NCI-H2081 (cell line): Measurements from ENCODE around the gene LAYN.
A peak's percentile ranks its signal among the peaks of the same experiment; 100 is the strongest.

ENCODE experiments used
- DNase-seq, 2 experiments: peaks; one replicate each; lab custom pipeline; 2025; lab: John Stamatoyannopoulos, UW

LAYN gene

DNA sequence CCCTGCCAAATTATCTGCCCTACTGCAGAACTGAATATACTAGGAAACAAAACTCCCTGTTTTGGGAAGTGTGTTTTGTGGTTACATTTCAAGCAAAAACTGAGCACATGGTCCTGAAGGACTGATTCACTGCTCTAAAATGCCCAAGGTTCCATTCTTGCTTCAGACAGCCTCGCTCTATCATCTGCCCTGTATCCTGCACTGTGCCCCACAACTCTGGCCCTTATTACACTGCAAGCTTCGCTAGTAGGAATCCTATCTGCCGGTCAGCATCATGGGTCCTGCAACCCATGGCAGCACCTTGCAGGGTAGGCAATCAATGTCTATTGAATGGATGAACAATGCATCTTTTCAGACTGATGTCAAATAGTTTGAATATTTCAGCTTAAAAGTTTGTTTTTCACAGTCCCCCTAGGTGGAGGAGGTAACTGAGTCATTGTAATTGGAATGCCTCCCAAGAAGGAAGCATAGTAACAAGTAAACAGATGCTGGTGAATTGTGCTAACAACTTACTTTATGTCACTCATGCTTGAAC lies 21.3 kb downstream of the LAYN start:
- no peak for DNase-seq

DNA sequence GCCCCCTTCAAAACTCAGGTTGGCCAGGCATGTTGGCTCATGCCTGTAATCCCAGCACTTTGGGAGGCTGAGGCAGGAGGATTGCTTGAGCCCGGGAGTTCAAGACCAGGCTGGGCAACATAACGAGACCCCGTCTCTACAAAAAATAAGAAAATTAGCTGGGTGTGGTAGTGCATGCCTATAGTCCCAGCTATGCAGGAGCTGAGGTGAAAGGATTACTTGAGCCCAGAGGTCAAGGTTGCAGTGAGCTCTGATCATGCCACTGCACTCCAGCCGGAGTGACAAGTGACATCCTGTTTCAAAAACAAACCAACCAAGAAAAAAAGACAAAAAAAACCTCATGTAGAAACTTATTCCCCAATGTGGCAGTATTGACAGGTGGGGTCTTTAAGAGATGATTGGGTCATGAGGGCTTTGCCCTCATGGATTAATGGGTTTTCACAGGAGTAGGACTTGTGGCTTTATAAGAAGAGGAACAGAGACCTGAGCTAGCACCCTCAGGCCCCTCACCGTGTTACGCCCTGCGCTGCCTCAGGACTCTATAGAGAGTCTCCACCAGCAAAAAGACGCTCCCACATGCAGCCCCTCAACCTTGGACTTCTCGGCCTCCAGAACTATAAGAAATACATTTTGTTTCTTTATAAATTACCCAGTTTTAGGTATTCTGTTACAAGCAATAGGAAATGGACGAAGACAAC lies 22.3 kb downstream of the LAYN start:
- no peak for DNase-seq

DNA sequence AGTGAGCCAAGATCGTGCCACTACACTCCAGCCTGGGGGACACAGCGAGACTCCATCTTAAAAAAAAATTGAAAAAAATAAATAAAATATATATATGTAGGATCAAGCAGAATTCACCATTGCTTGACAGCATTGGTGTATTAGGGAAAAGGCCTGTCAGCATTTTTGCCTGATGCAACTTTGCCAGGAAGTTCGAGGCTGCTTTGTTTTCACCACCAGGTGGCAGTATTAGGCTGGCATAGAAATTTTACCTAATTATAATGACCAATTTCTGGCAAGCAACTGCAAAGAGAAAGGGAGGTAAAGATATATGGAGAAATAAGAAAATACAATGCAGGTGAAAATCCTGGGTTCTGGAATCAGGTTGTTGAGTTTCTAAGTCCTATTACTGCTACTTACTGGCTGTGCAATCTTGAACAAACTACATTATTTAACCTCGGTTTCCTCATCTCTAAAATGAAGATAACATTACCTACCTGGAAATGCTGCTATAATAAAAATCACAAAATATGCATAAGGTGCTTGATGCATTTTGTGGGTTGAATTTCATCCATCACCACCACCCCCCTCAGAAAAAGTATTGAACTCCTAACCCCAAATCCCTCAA lies 24.7 kb downstream of the LAYN start:
- DNase-seq: peak; percentile 66 to 83

DNA sequence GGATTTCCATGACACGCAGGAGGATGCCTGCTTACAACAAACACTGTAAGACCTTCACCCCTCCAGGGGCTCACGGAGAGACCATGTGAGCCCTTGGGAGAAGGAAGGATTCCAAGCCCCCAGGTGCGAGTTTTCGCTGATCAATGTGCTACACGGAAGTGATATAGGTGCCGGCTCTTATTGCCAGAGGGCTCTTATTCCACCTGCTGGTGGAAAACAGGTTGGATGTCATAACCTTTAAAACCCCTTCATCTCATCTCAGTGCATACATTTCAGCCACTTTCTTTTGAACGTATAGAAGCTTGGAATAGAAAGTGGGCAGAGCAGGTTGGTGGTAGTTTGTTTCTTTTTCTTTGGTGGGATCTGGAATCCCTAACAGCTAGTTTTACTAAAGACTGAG lies 25.8 kb downstream of the LAYN start:
- DNase-seq: no peak

DNA sequence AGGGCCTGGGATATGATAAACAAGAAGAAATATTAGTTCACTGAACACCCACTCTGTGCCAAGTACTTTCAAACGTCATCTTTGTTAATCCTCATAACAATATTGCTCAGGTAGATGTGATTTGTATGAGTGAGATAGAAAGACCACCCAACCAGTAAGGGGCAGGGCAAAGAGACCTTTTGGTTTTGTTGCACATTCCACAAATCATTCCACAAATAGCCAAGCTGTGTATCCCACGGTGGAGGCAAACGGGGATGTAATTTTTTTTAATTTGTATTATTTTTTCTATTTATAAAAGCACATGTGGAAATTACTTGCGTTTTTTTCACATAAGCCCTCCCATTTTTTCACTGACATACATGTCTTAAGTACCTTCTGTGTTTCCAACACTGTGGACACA lies 29.0 kb downstream of the LAYN start:
- no peak for DNase-seq

DNA sequence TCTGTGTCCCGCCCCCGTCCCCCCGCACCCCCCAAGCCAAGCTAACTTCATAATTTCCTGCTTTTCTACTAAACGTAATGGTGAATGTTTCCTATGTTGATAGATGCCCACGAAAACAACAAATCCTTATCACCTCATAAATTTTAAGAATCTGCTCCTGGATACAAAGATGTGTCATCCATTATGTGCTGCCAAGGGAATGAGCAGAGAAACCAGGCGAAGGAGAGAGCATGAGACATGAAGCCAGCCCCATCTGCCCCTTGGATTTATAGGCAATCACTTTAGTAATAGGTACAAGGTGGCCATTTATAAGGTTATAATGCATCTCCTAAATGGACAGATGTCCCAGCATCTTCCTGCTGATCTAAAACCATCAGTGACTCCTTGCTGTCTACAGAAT lies 30.3 kb downstream of the LAYN start:
- no peak for DNase-seq

DNA sequence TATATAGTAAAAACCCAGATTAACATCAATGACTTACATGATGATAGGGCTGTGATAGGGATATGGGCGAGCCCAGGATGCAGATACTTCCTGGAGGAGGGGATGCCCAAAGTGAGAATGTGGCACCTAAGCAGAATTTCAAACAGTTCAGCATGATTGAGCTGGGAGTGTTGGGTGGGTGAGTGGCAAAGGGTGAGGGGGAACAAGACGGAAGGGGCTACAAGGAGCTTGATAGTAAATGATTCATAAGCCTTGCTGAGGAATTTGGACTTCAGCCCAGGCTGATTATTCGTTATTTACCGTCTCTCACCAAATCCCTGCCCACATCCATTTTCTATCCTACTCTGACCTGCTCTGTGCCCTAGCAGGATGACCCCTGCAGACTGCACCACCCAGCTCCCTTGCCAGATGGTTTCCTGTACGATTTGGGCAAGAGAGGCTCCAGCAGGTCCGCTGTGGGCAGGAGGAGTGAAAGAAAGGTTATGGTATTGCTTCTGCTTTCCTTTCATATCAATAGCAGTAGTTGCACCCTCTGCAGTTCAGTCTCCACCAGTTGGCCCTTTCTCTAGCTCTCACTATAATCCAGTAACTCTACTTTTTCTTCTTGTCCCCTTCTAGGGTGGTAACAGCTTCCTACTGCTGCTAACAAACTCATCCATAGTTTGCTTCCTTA lies 31.4 kb downstream of the LAYN start:
- DNase-seq: no peak

DNA sequence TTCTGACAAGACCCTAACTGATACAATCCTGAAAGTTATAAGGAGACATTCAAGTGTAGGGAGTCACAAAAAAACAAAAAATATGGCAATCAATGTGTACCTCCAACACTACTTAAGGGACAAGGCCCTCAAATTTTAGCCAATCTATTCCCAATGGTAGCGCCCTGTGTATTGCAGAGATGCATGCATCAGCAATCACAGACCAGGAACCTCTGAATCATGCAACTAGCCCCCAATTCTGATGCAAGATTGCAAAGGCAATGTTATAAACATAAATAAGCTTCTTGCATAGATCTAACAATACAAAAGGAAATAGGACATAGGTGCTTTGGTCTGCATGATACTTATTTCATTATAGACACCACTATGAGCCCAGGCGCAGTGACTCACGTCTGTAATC lies 32.1 kb downstream of the LAYN start:
- no peak for DNase-seq

DNA sequence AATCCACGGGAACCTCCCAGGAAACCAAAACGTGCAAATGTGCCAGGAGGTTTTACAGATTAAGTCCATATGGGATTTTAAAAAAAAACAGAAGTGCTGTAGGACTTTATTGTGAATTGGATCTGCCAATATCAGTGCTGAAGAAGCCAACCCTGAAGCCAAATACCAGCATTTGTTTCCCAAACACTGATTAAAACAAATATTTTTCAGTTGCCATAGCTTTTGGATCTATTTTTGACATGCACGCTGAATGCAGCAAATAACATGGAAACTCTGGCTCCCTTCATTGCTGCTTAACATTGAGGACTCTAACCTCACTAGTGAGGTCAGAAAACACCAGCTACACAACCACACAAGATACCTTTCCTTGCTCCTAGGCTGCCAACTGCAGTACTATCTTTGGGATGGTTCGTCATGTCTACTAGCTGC lies 33.3 kb downstream of the LAYN start:
- DNase-seq: peak in 1 of 2 experiments; percentile 32

DNA sequence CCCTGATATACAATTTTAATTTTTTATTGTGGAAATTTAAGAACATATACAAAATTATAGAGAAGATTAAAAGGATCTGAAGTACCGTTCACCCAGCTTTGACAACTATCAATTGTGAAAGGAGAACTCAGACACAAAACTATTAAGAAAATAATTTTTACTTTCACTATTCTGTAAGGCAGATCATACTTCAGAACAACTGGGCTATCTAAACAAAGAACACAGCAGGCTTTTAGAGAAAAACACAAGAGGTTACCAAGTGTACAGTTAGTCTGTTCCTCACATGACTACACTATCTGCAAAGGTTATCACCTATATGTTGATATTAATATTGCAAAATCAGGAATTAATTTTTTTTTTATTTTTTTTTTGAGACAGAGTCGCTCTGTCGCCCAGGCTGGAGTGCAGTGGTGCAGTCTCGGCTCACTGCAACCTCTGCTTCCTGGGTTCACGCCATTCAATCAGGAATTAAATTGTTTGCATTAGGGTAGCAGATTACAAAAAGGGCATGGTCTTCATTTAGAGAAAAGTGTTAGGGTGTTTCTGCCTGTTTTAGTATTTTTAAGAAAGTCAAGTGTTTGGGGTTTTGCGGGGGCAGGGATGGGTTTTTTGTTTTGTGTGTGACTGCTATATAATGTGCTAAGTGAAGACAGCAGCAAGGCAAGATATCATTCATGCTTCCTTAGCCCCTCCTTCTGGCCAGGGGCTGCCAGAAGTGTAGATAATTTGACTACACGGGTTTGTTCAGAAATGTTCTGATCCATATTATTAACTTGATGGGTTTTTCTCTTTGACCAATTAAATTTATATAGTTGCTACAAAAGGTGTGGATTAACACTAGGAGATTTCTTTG lies 34.1 kb downstream of the LAYN start:
- DNase-seq: peak in 1 of 2 experiments; percentile 15

DNA sequence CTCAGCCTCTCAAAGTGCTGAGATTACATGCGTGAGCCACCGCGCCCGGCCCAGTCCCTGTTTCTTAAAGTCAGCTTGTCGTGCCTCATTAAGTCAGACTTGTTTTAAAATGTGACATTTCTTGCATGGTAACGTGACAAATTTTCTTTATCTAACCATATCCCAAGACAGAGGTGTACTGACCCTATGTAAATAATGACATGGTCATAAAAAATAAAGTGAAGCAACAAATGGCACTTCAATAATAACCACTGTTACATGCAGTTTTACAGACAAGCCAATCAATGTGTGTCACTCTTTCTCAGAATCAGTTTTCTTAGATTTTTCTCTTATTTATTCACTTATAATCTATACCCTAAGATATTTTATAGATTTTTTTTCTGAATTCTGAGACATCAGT lies 35.2 kb downstream of the LAYN start:
- DNase-seq: no peak

DNA sequence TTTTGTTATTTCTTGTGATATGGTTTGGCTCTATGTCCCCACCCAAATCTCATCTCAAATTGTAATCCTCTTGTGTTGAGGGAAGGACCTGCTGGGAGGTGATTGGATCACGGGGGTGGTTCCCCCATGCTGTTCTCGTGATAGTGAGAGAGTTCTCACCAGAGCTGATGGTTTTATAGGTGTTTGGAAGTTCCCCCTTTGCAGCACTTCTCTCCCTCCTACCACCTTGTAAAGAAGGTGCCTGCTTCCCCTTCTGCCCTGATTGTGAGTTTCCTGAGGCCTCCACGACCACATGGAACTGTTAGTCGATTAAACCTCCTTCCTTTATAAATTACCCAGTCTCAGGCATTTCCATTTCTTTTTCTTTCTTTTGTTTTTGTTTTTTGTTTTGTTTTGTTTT lies 37.3 kb downstream of the LAYN start:
- DNase-seq: no peak

DNA sequence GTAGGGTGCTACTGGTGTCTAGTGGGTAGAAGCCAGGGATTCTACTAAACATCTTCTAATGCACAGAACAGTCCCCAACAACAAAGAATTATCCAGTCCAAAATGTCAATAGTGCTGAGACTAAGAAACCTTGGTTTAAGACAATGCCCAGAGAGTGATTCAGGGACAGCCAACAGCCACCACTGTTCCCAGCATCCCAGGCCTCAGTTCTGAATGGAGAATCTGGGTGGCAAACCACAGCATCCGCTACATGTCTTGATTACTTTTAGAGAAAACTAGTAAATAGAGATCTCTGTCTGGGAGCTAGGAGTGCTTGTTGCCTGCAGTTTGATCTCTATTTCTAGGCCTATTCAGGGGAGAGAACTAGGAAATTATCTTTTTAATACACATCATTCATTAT lies 40.8 kb downstream of the LAYN start:
- no peak for DNase-seq

DNA sequence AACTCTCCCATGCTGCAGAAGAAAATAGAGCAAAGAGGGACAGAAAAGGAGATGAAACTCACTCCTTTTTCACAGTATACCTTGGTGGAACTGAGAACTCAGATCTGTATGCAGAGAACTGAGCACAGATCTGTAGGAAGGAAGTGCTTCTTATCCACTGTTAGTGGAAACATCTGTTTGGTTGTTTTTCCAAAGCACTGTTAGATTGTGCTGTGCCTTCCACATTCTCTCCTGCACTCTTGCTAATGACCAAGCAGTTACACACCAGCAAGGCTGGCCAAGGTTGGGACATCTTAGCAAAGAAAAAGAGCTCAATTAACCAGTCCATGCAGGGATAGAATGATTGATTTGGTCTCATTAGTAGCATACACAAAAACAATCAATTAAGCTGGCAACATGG lies 41.6 kb downstream of the LAYN start:
- DNase-seq: no peak

DNA sequence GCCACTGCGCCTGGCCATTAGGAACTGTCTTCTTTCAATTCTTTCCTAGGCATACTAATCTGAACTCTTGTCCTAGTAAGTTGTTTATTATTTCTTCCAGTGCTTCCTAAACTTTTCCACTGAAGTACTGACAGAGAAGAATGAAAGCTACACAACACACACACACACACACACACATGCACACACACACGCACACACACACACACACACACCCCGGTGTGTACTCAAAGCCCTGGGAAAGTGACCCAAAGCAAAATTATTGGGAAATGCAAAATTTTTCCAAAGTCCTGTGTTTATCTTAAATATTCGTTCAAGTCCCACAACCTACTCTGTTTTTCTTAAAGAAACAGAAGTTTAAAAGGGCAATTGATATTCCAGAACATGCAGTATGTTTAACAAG lies 42.4 kb downstream of the LAYN start:
- DNase-seq: no peak

DNA sequence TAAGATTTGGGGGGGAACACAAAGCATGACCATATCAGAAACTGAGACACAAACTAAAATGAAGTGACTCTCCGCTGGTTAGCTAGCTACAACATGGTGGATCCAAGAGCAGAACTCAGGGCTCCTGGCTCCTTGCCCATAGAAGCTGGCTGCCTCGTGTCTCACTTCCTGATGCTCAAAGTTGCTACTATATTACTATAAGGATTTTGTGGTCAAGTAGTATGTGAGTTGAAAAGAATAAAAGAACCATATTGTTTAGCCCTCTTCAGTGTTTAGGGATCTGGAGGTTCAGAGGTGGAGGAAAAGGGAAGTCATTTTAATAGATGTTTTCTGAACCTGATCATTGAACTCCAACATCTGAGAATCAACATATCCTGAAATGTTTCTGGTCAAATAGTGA lies 44.9 kb downstream of the LAYN start:
- no peak for DNase-seq

DNA sequence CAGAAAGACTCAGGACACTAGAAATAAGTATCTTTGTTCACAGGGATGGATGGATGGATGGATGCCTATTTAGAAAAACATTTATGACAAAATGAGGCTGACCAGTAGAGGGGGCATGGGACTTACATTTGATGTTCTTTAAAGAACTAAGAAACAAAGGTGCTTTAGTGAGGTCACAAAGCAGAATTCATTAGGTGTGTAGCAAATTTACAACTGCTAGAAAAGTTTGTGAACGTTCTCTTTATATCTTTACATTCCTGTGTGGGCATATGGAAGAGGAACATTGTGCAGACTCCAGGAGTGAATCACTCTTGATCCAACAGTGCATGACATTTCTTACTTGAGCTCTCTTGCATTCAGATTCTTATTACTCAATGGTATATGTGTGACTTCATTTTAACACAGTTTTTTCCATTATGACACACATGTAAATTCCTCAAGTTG lies 45.9 kb downstream of the LAYN start:
- peak; percentile 60 to 64 for DNase-seq

DNA sequence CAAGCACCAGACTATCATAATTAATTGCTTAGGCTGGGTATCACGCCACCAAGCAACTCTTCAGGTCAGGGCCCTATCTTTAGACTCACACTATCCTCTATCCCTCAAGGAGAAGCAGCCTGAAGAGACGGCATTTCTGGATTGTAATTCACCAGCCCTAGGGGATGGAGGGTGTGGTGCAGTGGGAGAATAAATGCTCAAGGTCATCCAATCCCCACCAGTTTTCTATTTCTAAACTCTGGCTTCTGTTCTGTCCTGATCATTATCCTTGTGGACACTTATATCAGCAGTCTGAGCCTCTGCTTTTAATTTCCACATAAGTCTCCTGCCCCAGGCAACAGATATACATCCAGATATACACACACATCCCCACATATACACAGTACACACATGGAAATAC lies 48.6 kb downstream of the LAYN start:
- no peak for DNase-seq

DNA sequence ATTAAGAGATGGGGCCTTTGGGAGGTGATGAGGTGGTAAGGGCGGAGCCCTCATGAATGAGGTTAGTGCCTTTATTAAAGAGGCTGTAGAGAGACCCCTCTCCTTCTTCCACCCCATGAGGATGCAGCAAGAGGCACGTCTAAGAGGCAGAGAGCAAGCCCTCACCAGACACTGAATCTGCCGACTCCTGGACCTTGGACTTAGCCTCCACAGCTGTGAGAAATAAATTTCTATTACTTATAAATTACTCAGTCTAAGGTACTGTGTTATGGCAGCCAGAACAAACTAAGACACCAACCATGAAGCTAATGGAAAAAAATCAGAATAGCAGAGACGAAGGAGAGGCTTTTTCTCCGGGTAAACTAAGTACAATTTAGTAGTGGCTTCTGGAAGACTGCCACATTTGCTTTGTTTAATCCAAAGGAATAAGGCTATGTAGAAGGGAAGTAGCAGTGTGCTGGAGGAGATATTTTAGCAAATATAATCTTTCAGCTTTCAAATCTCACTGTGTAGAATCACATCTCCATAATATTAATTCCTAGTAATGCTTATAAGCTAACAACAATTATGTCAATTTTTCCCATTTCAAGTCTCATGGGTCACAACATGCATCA lies 49.5 kb downstream of the LAYN start:
- DNase-seq: no peak

DNA sequence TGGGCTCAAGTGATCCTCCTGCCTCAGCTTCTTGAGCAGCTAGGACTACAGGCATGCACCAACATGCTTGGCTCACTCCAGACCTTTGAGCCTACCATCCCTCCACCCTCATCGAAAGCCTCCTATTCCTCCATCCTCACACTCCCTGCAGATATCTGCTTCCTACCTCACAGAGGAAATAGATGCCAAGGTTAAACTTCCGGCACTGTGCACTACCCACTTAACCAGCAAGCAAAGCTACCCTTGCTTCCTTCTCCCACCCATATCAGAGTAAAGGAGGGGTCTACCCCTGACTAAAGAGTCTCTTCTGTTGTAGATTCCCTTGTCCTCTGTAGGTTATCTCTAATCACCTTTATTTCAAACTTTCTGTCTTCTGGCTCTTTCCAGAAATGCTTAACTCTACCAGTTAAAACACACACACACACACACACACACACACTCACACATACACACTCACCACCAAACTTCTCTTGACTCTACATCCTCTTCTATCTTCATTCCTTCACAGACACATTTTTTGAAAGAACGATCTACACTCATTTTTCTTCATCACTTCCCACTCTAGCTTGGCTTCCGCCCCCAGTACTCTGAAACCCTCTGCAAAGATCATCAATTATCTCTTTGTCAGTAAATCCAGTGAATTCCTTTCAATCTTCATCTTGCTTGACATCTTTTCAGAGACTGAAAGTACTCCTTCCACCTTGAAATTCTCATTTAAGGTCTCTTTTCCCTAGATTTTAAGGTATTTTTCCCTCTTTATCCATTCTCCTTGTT lies 50.9 kb downstream of the LAYN start:
- no peak for DNase-seq

DNA sequence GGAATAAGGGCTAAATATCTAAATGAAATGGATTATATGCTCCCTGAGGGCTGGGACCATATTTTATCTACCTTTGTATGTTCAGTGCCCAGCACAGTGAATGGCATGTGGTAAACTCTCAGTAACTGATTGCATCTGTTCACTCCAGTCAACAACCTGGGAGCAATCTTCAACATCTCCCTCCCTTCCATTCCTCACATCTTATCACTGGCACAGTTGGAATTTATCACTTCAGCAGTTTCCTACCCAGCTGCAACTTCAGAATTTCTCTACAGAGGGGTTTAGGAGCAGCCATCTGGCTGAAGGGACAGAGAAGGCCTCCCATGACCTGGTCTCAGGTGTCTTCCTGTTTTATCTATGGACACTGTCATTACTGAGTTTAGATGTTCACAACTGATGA lies 52.0 kb downstream of the LAYN start:
- no peak for DNase-seq
